HG03442 (cell line): ENCODE data around the gene MED22.
A peak's percentile ranks its signal among the peaks of the same experiment; 100 is the strongest.
"Not testable (repeated sequence)": the region's sequence is repeated elsewhere in the genome, so short reads cannot be mapped to it uniquely, and the experiment has no call there.

Experiments used
- ATAC-seq: cut with Tn5 transposase; IDR thresholded peaks from one replicate; pipeline ENCODE4 v1.9.1; 2021; ENCODE audit warnings: mild to moderate bottlenecking, moderate library complexity; ENCODE audit not compliant: unreplicated experiment

Gene MED22

DNA sequence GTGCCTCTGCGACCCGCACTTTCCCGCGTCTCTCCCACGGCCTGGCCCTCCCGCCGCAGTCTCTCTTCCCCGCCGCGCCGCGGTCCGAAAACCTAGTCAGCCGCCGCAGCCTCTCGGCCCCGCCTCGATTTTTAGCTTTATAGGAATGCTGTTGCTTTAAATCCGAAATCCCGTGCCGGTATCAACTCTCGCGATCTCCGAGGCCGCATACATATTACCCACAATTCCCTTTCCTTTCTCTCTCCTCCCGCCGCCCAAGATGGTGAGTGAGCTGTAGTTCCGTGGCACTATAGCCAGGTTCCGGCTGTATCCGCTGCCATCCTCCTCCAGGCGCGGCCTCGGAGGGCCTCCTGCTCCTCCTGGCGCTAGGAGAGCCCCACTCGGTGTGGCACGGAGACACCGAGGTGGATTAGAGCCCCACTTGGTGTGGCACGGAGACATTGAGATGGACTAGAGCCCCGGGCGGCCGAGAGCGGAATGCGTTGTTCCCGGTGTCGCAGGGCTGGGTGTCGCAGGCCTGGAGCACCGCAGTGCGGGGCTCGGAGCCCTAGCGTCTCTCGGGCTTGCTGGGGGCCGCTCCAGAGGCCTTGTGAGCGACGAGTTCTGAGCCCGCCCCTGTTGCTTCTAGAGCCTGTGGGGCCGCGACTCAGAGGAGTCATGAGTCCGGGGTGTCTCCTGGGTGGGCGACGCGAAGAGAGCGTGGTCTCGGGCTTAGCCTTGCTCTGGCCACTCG lies at the start of gene MED22, which contains the start of gene RPL7A:
MED22 (minus strand) TSS at position 147 of the 733 bp plus-strand sequence. CDS start 1,469 bp downstream, outside the sequence.
RPL7A (plus strand) TSS at position 234 of the 733 bp plus-strand sequence; CDS start at position 260, 26 bp downstream.
- ATAC-seq, result peak; percentile 66

DNA sequence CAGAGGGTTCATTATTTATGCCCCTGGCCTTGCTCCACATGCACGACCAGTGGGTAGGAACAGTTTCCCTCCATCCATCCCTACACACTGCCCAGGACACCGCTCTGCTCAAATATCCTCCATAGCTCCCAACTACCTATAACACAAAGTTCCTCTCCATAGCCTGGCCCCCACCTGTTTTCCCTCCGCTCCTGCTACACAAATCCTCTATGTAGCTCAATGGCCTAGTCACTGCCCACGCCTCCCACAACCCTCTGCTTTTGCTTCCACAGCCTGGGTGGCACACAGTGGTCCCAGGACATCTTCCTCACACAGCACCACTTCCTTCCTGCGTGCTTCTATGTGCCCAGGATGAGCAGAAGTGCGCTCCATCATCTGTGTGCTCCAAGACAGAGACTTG lies 49.4 kb upstream of the MED22 start:
- no peak for ATAC-seq

DNA sequence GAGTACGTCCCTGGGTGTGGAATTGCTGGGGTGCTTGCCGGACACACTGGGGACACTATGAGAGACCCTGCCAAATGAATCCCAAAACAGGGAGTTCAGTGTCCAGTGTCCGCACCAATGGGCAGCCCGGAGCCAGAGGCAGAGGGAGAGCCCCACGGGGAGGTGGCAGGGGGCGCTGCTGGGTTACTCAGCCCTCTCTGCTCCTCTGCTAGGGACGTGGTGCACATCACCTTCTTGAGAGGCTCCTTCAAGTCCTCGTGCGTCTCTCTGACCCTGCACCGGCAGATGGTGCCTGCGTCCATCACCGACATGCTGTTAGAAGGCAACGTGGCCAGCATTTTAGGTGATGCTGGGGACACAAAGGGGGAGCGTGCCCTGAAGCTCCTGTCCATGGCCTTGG lies 49.0 kb upstream of the MED22 start:
- ATAC-seq, result no peak

DNA sequence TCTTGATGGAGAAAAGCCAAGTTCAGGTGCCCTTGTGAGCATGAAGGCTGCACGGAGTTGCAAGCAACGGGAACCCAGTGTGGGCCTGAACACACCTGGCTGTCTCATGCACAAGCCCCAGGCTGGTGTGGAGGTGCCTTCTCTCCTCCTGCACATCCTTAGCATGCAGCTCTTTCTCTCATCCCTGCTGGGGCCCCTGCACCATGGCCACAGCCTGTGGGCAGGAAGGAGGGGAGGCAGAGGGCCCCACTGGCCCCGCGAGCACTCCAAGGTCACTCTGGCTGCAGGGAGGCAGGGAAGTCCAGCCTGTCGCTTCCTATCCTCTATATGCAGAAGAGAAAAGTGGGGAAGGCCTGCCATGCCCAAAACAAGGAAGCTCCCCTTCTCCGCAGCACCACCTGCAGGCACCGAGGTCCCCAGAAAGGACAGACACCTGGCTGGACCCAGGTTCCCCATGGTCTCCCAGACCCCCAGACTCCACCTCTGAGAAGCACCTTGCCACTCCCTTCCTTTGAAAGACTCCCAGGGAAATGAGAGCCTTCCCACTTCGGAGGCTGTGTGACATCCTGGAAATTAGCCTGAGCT lies 46.8 kb upstream of the MED22 start:
- ATAC-seq, result no peak

DNA sequence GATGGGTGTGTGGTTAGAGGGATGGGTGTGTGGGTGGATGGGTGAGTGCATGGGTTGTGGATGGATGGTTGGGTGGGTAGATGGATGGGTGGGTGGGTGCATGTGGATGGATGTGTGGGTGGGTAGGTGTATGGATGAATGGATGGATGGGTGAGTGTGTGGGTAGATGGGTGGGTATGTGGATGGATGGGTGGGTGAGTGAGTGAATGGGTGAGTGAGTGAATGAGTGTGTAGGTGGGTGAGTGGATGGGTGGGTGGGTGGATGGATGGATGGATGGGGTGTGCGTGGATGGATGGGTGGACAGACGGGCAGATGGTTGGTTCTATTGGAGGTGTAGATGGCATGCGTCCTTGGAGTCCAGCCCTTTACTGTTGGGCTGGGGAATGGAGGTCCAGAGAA lies 45.5 kb upstream of the MED22 start:
- ATAC-seq, result no peak

DNA sequence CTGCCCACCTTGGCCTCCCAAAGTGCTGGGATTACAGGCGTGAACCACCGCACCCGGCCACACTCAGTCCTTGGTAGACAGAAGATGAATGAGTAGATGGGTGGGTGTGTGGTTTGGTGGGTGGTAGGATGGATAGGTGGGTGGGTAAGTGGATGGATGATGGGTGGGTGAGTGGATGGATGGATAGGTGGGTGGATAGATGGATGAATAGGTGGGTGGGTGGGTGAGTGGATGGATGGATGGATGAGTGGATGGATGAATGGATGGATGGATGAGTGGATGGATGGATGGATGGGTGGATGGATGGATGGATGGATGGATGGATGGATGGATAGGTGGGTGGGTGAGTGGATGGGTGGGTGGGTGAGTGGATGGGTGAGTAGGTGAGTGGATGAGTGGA lies 44.4 kb upstream of the MED22 start:
- ATAC-seq, result not testable (repeated sequence)

DNA sequence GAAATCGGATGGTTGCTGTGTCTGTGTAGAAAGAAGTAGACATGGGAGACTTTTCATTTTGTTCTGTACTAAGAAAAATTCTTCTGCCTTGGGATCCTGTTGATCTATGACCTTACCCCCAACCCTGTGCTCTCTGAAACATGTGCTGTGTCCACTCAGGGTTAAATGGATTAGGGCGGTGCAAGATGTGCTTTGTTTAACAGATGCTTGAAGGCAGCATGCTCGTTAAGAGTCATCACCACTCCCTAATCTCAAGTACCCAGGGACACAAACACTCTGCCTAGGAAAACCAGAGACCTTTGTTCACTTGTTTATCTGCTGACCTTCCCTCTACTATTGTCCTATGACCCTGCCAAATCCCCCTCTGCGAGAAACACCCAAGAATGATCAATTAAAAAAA lies 43.5 kb upstream of the MED22 start:
- ATAC-seq, result not testable (repeated sequence)

DNA sequence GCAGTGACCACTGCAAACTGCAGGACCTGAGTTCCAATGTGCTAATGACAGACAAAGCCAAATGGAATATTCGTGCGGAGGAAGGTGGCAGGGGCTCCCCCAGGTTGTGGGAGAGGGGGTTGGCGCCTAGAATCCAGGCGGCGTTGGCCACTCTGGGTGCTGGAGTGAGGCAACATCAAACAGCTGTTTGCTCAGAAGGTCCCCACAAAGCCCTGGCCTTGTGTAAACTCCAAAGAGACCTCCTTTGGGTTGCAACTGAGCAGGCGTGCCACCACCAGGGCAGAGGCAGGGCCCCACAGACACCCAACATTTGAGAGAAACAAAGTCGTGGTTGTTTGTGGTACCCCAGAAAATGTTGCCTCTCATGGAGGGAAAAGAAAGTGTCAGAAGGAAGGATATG lies 42.8 kb upstream of the MED22 start:
- no peak for ATAC-seq

DNA sequence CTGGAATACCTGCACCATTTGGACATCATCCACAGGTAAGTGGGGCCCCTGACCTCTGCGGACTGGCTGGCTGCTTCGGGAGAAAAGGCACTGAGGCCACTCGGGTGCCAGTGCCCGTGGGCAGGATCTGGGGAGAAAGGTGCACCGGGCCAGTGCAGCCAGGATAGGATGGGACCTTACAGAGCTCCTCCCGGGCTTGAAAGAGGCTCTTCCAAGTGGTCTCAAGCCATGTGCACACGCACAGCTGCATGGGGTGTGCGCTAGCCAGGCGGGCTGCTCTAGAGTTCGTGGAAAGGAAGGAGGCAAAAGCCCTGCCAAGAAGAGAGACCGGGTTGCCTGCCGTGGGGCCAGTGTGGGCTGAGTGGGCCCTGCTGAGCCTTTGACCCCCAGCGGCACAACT lies 41.6 kb upstream of the MED22 start:
- no peak for ATAC-seq

DNA sequence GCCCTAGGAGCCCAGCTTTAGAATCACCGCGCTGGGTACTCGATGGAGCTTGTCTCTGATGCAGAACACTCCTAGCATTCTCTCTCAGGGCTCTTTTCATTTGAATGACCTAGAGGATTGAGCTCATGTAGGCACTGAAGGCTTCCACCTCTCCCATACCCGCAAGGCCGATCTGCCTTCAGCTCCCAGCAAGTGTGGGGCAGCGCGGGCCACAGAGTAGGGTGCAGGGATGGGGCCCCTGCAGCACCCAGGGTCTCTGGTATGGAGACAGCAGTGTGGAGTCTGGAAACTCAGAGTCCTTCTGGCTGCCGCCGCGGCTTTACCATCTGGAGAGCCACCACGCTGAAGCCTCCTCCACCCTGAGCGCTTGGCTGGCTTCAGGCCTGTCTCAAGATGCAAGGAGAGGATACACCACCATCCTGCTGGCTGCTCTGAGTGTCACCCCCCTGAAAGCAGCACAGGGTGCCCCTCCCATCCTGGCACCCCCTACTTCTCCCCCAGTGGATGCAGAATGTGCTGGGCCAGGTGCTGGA lies 41.2 kb upstream of the MED22 start:
- ATAC-seq, result no peak

DNA sequence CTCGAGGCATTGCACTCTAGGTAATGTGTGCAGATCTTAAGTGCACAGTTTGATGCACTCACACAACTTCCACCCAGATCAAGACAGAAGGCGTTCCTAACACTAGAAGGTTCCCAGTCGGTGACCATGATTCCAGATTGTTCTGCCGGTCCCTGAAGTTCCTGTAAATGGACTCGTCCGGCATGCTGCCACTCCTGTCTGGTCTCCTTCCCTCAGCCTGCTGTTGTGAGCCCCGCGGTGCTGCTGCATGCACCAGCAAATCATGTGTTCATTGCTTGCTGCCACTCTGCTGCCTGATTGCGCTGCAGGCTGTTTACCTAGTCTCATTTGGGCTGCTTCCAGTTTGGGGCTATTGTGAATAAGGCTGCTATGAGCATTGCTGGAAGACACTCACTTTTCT lies 39.7 kb upstream of the MED22 start:
- no peak for ATAC-seq

DNA sequence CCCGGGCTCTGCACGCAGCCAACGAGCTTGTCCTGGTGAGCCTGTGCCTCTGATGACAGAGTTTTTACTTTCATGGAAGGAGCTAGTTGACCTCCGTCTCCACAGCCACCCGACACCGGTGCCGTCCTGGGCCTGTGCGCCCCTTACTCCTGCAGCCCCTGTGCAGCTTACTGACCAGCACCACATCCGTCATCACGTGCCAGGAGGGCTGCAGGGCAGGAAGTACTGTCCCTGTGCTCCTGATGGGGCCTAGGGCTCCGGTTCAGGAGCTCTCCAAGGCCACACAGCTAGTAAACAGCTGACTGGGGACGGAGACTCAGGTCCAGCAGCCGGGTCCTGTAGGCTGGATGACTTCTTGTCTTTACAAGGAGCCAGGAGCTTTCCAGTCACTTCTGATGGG lies 38.4 kb upstream of the MED22 start:
- no peak for ATAC-seq

DNA sequence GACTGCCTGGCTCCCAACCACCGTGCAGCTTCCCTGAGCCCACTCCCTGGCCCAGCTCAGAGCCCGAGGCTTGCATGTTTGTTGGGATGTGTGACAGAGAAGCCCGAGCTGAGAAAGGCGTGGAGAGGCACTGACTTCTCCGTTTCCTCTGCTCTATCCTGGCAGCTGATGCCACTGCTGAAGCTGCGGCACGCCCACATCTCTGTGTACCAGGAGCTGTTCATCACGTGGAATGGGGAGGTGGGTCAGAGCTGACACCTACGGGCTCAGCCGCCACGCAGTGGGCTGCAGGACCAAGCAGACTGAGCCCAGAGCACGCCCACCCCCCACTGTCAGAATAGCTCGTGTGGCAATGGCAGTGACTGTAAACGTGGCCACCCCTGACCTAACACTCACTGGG lies 37.5 kb upstream of the MED22 start:
- ATAC-seq, result no peak

DNA sequence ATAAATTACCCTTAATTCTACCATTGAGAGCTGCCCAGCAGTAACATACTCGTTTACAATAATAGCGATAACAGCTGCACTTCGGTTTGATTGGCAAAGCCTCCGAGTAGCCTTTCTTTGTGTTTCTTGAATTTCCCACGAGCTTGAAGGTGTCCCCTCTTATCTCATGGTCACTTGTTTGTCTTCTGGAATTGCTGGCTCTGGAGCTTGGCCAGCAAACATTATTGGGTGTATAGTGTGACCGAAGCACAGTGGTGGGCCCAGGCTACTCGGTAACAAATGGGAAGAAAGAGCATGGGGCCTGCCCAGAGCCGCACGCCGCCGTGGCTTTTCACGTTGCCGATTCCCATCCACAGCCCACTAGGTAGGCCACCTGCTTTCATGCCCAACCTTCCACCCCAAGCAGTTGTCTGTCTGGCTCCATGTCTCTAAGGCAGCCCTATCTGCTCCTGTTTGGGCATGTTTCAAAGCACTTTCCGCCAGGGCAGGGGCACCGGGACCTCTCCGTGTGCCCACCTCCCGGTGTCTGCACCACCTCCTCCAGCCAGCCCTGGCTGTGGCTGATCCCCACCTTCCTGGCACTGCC lies 36.9 kb upstream of the MED22 start:
- no peak for ATAC-seq

DNA sequence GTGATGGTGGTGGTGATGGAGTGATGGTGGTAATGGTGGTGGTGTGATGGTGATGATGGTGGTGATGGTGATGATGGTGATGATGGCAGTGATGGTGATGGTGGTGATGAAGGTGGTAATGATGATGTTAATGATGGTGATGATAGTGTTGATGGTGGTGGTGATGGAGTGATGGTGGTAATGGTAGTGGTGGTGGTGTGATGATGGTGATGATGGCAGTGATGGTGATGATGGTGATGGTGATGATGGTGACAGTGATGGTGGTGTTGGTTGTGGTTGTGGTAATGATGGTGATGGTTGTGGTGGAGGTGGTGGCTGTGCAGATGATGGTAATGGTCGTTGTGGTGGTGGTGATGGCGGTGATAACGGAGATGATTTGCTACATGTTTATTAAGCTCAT lies 35.5 kb upstream of the MED22 start:
- no peak for ATAC-seq

DNA sequence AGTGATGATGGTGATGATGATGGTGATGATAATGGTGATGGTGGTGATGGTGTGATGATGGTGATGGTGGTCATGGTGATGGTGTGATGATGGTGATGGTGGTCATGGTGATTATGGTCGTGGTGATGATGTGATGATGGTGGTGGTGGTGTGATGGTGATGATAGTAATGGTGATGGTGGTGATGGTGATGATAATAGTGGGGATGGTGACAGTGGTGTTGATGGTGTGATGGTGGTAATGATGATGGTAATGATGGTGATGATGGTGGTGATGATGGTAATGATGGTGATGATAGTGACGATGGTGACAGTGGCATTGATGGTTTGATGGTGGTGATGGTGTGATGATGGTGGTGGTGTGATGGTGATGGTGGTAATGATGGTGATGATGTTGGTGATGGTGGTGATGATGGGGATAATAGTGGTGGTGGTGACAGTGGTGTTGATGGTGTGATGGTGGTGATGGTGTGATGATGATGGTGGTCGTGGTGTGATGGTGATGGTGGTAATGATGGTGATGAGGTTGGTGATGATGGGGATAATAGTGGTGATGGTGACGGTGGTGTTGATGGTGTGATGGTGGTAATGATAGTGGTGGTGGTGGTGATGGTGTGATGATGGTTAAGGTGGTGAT lies 34.7 kb upstream of the MED22 start:
- ATAC-seq, result no peak

DNA sequence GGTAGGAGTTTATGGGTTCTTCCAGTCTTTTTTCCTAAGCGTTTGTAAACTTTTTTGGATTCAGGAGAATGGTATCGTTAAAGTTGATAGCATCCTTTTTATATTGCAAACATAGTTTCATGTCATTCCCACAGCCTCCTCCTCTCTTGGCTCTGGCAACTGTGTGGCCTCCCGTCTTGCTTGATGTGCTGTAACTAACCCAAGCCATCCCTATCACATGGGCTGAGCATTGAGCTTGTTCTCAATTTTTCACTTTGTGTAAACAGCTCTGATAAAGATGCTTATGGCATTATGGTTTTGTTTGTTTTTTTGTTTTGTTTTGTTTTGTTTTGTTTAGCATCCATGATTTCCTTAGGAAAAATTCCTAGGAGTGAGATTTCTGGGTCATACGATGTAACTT lies 32.8 kb upstream of the MED22 start:
- ATAC-seq, result no peak

DNA sequence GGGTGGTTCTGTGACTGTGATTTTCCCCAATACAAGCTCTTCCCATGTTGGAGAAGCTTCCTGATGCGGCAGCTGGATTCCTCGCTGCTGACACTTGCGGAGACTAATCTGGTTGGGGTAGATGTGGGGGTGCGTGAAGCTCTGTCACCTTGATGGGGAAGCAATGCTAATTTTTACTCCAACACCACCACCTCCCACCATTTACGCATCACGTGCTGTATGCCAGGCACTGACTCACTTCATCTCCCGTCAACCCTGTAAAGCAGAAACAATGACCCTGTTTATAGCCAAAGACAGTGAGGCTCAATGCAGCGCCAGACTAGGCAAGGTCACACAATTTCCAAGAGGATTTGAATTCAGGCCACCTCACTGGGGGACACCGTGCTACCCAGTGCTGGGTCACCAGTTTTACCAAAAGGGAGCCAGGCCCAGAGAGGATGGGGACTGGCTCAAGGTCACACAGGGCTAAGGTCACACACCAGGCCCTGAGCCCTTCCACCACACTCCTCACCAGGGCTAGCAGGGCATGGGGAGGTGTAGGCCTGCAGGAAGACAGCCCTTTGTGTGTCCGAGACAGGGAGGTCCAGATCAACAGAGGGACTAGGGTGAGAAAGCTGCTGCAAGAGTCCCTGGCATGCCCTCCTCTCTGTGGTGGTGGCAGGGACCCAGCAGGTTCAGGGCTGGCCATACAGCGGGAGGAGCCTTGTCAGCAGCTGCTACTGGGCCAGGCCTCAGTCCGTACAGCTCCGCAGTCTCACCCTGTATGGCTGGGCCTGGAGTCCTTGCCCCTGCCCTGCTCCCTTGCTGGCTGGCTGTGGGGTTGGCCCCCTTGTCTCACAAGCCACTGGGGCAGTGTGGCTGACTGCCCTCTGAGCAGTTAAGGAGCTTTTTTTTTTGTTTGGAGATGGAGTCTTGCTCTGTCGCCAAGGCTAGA lies 31.5 kb upstream of the MED22 start:
- ATAC-seq, result no peak

DNA sequence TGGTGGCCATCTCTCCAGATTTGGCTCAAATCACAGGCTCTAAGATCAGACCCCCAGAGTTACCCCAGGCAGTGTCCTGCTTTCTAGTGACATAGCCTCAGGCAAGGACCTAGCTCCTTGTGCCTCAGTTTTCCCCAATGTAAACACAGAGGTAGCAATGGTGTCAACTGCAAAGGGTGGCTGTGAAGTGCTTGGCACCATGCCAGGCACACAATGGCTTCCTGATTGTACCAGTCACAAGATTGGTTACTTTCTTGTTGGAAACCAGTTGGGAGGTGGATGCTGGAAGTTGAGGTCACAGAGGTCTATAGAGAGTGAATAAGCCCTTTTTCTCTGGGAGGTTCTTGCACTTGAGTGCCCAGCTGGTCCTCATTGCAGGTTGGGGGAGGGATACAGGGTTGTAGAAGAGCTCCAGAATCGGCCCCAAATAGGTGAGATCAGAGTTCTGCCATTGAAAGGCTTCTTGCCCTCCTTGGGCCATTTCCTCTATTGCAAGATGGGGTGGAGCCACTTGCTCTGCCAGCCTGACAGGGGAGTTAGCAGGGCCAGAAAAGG lies 30.6 kb upstream of the MED22 start:
- no peak for ATAC-seq

DNA sequence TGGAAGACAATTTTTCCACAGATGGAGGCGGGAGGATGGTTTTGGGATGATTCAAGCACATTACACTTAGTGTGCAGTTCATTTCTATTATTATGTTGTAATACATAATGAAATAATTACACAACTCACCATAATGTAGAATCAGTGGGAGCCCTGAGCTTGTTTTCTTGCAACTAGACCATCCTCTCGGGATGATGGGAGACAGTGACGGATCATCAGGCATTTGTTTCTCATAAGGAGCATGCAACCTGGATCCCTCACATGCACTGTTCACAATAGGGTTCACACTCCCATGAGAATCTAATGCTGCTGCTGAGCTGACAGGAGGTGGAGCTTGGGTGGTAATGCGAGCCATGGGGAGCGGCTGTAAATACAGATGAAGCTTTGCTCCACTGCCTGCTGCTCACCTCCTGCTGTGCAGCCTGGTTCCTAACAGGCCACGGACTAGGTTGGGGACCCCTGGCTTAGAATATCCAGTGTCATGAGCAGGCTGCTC lies 29.8 kb upstream of the MED22 start:
- ATAC-seq, result no peak
